GM12891 (cell line): ENCODE data around the gene SERPIND1.
A peak's percentile ranks its signal among the peaks of the same experiment; 100 is the strongest.

Source experiments
- DNase-seq: peaks from one replicate; pipeline ENCODE4 v3.0.0; 2011; ENCODE audit warnings: low spot score; ENCODE audit not compliant: insufficient read length
- FAIRE-seq: peaks from 2 replicates; lab custom pipeline; 2011; peaks lifted over from hg19 to GRCh38; lab: Jason Lieb, UNC
- PAX5 ChIP-seq: IDR thresholded peaks from 2 replicates; pipeline ENCODE4 v1.6.1; 2011; ENCODE audit warnings: low read length, moderate library complexity, mild to moderate bottlenecking; ENCODE audit not compliant: insufficient read depth, severe bottlenecking
- POLR2A ChIP-seq: IDR thresholded peaks from 2 replicates; pipeline ENCODE4 v1.6.1; 2011; ENCODE audit warnings: low read depth, low read length, control low read depth
- POLR2AphosphoS5 ChIP-seq: IDR thresholded peaks from 2 replicates; pipeline ENCODE4 v1.6.1; 2011; ENCODE audit warnings: low read depth, low read length, control low read depth
- POU2F2 ChIP-seq: IDR thresholded peaks from 2 replicates; pipeline ENCODE4 v1.6.1; 2011; ENCODE audit warnings: low read depth, mild to moderate bottlenecking, control low read depth, low read length, moderate library complexity
- SPI1 ChIP-seq: IDR thresholded peaks from 2 replicates; pipeline ENCODE4 v1.6.1; 2011; ENCODE audit warnings: low read depth, low read length, control low read depth
- TAF1 ChIP-seq: IDR thresholded peaks from 2 replicates; pipeline ENCODE4 v1.6.1; 2011; ENCODE audit warnings: low read depth, low read length, control low read depth

SERPIND1 gene

DNA sequence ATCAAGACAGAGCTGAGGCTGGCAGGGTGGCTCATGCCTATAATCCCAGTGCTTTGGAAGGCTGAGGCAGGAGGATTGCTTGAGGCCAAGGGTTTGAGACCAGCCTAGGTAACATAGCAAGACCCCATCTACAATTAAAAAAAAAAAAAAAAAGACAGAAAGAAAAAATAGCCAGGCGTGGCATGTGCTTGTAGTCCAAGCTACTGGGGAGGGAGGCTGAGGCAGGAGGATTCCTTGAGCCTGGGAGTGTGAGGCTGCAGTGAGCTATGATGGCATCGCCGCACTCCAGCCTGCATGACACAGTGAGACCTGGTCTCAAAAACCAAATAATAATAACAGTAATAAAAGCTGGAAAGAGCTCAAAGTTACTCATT, 9.4 kb downstream of the SERPIND1 start:
- TF ChIP-seq POLR2AphosphoS5, result no peak
- FAIRE-seq (no peak), DNase-seq (no peak)

DNA sequence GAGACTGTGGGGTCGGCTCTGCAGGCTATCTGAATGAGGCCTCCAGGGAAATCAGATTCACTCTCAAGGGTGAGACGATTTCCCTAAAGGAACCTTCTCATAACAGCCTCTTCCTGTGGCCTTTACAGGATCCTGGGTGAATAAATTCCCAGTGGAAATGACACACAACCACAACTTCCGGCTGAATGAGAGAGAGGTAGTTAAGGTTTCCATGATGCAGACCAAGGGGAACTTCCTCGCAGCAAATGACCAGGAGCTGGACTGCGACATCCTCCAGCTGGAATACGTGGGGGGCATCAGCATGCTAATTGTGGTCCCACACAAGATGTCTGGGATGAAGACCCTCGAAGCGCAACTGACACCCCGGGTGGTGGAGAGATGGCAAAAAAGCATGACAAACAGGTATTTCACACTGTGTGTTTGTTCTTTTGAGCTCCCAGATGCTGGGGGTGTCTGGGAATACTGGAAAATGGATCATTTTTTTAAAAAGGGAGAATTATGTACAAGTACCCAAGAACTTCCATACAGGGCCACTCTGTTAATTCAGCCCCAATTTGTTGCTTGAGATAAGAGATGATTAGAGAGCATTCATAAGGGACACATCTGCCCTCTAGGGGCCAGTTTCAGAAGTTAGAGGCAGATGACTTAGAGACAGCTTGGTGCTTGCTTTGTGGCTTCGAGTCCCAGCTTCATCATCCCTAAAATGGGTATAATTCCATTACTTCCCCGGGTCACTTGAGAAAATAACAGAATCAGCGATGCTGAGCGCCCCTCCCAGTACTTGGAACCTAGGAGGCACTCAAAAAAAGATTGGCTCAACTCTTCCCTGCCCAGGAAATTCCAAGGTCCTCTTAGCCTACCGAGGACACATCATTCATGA, 10.2 kb downstream of the SERPIND1 start:
- DNase-seq, result peak; percentile 53
- TF ChIP-seq POU2F2 (no peak), PAX5 (no peak), POLR2A (no peak), TAF1 (no peak), SPI1 (no peak), POLR2AphosphoS5 (no peak)
- FAIRE-seq, result peak; percentile 87

GRCh38 chr22:20785415-20785814, 11.5 kb downstream of the SERPIND1 start:
- no peak for DNase-seq
- FAIRE-seq, result no peak
- no peak for TF ChIP-seq POU2F2
- no peak for TF ChIP-seq SPI1
- TF ChIP-seq TAF1, result no peak
- no peak for TF ChIP-seq PAX5

- no peak for FAIRE-seq
- DNase-seq, result no peak
- TF ChIP-seq SPI1 (no peak), POU2F2 (no peak), PAX5 (no peak), POLR2AphosphoS5 (no peak), POLR2A (no peak), TAF1 (no peak)
Measured at GRCh38 chr22:20786048-20786447, 12.1 kb downstream of the SERPIND1 start.

DNA sequence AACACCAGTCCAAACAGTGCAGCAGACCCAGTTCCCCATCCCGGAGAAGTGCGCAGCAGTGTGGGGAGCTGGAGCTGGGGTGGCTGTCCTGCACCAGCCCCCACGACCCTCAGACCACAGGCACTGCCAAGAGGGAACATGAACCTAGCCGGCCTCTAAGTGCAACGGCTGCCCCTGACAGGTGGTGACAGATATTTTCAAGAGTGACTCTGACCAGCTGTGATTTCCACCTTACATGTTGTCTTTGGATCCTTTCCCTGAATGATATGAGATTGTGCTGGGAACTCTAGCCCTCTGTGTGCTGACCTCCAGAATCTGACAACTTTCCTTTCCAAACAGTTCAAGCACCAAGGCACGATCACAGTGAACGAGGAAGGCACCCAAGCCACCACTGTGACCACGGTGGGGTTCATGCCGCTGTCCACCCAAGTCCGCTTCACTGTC, 12.6 kb downstream of the SERPIND1 start:
- FAIRE-seq (no peak), DNase-seq (no peak)
- TF ChIP-seq POLR2A (no peak), POLR2AphosphoS5 (no peak)

GRCh38 chr22:20787223-20787622, 13.3 kb downstream of the SERPIND1 start:
- no peak for TF ChIP-seq PAX5
- no peak for TF ChIP-seq SPI1
- TF ChIP-seq POLR2AphosphoS5, result no peak
- TF ChIP-seq POLR2A, result no peak
- FAIRE-seq (no peak), DNase-seq (no peak)

DNA sequence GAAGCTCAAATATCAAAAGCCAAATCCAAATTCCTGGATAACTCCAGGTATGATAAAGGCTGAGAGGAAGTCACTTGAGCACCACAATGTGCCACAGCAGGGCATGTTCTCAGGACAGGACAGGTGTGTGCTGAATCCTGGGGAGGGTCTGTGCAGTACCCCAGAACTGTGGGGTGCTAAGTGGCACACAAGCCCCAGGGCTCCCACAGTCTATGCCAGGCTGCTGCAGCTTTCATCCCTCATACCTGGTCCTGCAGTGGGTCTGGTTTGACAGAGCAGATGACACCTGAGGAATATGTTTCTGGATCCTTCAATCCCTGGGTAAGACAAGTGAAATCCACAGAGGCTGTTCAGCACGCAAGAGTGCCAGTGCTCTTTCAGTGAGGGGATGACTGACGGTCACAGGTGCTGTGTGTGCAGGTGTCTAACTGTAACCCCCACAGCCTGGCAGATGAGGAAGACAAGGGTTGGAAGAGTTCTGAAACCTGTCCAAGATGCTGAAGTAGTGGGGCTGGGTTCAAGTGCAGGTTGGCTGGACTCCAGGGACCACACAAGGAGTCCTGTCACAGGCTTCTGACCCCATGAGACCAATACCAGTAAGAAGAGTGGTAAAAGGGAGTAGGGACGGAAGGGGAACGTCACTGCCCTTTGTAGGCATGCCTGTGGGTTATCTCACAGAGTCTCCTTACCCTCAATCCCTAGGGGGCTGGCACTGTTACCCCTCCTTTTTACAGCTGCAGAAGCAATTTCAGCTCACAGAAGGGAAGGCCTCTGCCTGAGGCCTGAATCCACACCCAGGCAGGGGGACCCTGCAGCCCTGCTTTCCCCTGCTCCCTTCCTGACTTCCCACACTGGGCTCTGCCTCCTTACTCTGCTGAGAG, 14.1 kb downstream of the SERPIND1 start:
- TF ChIP-seq POLR2A (no peak), POLR2AphosphoS5 (no peak), POU2F2 (no peak), TAF1 (no peak), PAX5 (no peak), SPI1 (no peak)
- DNase-seq (no peak), FAIRE-seq (no peak)

DNA sequence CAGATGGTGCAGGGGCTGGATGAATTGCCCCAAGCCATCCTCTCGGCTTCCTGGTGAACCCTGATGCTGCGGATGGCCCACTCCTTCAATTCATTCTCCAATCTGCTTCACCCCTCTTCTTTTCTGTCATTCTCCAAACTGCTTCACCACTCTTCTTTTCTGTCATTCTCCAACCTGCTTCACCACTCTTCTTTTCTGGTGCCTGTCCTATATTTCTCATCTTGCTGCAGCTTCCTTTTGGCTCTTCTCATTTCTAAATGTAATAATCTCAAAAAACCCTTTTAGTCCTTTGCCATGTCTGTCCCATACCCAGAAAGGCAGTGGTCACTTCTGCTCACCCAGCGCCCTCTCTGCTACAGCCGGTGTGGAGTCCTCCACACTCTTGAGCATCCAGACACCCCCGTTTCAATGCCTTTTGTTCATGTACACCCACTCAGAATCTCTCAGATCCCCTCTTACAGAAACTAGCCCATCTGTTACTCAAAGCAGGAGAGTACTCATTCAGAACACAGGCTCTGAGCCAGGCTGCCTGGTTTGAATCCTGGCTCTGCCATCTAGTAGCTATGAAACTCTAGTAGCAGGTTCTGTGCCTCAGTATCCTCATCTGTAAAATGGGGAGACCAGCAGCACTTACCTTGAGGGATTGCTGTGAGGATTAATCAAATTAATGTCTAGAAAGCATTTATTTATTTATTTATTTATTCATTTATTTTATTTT, 14.9 kb downstream of the SERPIND1 start:
- DNase-seq (no peak), FAIRE-seq (no peak)
- TF ChIP-seq SPI1 (no peak), POLR2A (no peak), PAX5 (no peak), POU2F2 (no peak), POLR2AphosphoS5 (no peak), TAF1 (no peak)

DNA sequence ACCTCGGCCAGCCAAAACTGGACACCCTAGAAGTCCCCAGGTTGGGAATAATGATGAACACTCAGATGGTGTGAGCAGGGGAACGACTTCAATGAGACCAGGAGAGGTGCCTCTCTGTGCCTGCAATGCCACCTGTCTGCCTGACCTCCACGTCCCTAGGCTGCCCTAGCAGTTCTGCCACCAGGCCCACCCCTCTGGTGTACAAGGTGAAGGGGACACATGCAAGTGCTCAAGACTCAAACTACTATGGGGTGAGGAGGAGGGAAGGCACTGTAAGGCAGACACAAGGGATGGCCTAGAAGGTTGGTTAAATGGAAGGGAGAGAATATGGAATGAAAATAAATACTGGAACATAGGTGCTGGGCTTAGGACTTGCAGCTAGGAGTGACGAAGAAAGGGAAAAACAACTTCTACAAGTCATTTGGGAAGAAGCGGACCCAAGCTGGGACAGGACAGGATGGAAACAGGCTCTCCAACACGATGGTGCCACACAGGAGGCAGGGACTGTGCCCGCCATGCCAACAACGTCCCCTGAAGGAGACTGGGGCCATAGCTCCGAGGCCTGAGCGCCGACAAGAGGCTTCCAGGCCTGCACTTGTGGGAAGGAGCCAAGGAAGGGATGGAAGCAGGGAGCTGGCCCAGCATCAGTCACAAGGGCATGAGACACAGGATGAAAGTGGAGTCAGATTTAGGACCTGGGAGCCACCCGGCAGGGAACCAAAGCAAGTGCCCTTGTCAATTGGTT, 18.5 kb downstream of the SERPIND1 start:
- DNase-seq (no peak), FAIRE-seq (no peak)
- TF ChIP-seq PAX5, result no peak
- no peak for TF ChIP-seq POU2F2
- no peak for TF ChIP-seq TAF1
- TF ChIP-seq POLR2AphosphoS5, result no peak
- TF ChIP-seq POLR2A, result no peak
- no peak for TF ChIP-seq SPI1
